ENCODE results near the gene DTHD1.
A peak's percentile ranks its signal among the peaks of the same experiment; 100 is the strongest.

DTHD1 gene

DNA sequence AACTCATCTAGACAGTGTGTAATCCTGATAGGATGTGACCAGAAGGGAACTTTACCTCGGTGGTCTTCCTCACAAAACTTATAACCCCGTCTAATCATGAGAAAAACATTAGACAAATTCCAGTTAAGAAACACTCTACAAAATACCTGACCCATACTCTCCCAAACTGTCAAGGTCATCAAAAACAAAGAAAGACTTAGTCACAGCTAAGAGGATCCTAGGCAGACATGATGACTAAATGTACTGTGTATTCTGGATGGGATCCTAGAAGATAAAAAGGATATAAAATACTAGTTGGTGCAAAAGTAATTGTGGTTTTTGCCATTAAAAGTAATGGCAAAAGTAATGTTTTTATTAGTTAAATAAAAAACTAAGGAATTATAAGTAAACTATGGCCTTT, 81.6 kb downstream of the DTHD1 start:
- H4K20me1 ChIP-seq, result no peaks in the 10 kb centered on the region
- no peaks in the 10 kb centered on the region; the same call in 1 of the 2 replicates for H3K9me3 ChIP-seq
- TF ChIP-seq Cebpa-rat (IDR thresholded peaks at IDR 0.05), result no peak
- H3K4me2 ChIP-seq, result no peak overlapping the region
- no peak overlapping the region for H3K27ac ChIP-seq
- no peaks in the 10 kb centered on the region for H3K36me3 ChIP-seq
- no peaks in the 10 kb centered on the region for H3K4me1 ChIP-seq
- no peak overlapping the region for H3K9ac ChIP-seq
- H3K27me3 ChIP-seq, result no peaks in the 10 kb centered on the region
- H3K4me3 ChIP-seq, result no peak overlapping the region

GRCh38 chr4:36374836-36375511, 93.6 kb downstream of the DTHD1 start:
- no peak overlapping the region for H3K27ac ChIP-seq
- H3K4me3 ChIP-seq, result no peak overlapping the region
- H4K20me1 ChIP-seq, result no peaks in the 10 kb centered on the region
- TF ChIP-seq Cebpa-rat (IDR thresholded peaks at IDR 0.05), result no peak
- H3K27me3 ChIP-seq, result no peaks in the 10 kb centered on the region
- H3K36me3 ChIP-seq, result no peaks in the 10 kb centered on the region
- H3K9ac ChIP-seq, result no peak overlapping the region
- peaks cover 31% of the 10 kb centered on the region for H3K9me3 ChIP-seq
- H3K4me2 ChIP-seq, result no peak overlapping the region
- H3K4me1 ChIP-seq, result no peaks in the 10 kb centered on the region

DNA sequence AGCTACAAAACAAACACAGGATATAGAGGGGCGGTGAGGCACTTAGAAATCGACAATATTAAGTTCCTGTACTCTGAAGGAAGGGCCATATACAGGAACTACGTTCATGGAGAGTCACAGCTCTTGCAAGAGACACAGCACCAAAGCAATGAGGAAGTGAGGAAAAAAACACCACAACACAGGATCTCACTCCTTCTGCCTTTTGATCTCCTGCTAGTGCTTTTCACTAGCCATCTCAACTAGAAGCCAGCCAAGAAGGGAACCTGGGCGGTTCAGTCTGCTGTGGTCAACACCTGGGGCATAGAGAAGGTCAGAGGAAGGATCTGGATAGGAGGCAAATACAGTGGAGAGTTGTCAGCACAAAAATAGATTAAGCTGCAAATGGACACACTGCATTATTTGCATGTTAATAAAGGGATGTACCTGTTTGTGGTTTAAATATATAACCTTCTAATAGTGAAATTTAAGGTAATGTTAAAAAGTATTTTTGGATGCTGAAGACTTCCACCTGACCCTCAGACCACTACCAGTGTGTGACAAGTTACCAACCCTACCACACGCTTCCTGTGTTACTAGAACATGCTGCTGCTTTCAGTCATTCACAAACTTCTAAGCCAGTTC, 104.6 kb downstream of the DTHD1 start:
- TF ChIP-seq Cebpa-rat (IDR thresholded peaks at IDR 0.05), result no peak
- H3K9ac ChIP-seq, result no peak overlapping the region
- no peaks in the 10 kb centered on the region for H3K9me3 ChIP-seq
- H3K4me3 ChIP-seq, result no peak overlapping the region
- no peaks in the 10 kb centered on the region for H4K20me1 ChIP-seq
- no peaks in the 10 kb centered on the region for H3K36me3 ChIP-seq
- peaks cover 13% of the 10 kb centered on the region for H3K4me1 ChIP-seq
- no peaks in the 10 kb centered on the region for H3K27me3 ChIP-seq
- peak overlapping the region; percentile 51 for H3K4me2 ChIP-seq
- peak overlapping the region; percentile 14; the same call in 1 of the 2 replicates for H3K27ac ChIP-seq

- Histone ChIP-seq H3K4me2 (peak overlapping the region; percentile 51), H3K36me3 (no peaks in the 10 kb centered on the region), H3K9me3 (no peaks in the 10 kb centered on the region), H3K9ac (no peak overlapping the region), H3K4me1 (peaks cover 13% of the 10 kb centered on the region), H3K27ac (no peak overlapping the region), H3K27me3 (no peaks in the 10 kb centered on the region), H4K20me1 (no peaks in the 10 kb centered on the region), H3K4me3 (no peak overlapping the region)
- TF ChIP-seq Cebpa-rat (IDR thresholded peaks at IDR 0.05), result no peak
These were observed 105.3 kb downstream of the DTHD1 start for GRCh38 chr4:36386691-36387090.

DNA sequence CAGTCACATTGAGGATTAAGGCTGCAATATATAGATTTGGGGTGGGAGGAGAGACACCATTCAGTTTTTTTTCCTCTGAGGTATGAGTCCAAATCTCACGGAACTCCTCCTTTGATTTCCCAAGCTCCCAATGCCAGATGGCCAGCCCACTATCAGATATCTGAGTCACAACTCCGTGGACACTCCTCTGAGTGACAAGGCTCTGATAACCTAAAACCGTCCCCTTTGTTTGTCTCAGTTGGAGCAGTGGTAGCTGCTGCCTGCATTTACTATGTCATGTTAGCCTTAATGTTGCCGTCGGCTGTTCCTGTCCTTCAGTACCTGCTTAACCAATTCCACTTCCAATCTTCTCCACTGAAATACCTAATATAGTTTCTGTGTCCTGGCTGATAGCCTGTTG, 107.3 kb downstream of the DTHD1 start:
- no peak overlapping the region for H3K4me2 ChIP-seq
- no peak overlapping the region for H3K9ac ChIP-seq
- no peaks in the 10 kb centered on the region for H3K9me3 ChIP-seq
- peaks cover 13% of the 10 kb centered on the region for H3K4me1 ChIP-seq
- H3K27ac ChIP-seq, result no peak overlapping the region
- H4K20me1 ChIP-seq, result no peaks in the 10 kb centered on the region
- no peaks in the 10 kb centered on the region for H3K27me3 ChIP-seq
- no peak for TF ChIP-seq Cebpa-rat (IDR thresholded peaks at IDR 0.05)
- H3K4me3 ChIP-seq, result no peak overlapping the region
- H3K36me3 ChIP-seq, result no peaks in the 10 kb centered on the region

DNA sequence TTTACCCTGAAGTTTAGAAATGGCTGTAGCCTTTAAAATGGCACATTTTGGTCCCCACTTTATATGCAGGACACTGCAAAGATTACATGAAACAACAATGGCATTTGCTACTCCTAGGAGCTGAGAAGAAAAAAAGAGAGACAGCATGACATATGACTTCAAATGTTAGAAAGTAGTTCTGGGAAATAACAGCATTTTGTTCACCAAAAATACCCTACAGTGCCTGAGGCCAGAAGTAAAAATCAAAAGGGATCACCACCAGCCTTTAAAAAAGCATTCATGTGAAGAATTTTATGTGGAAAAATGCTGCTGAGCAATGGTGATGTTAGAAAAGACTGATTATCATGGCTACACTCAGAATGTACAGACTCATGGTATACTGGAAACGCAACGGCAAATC, 110.0 kb downstream of the DTHD1 start:
- Histone ChIP-seq H3K9me3 (no peaks in the 10 kb centered on the region), H3K27ac (no peak overlapping the region), H3K36me3 (no peaks in the 10 kb centered on the region), H3K27me3 (no peaks in the 10 kb centered on the region), H3K4me1 (peaks cover 4% of the 10 kb centered on the region), H4K20me1 (no peaks in the 10 kb centered on the region), H3K4me3 (no peak overlapping the region), H3K9ac (no peak overlapping the region), H3K4me2 (no peak overlapping the region)
- TF ChIP-seq Cebpa-rat (IDR thresholded peaks at IDR 0.05), result no peak

GRCh38 chr4:36392024-36392423, 110.6 kb downstream of the DTHD1 start:
- no peak for TF ChIP-seq Cebpa-rat (IDR thresholded peaks at IDR 0.05)
- no peaks in the 10 kb centered on the region for H3K36me3 ChIP-seq
- H3K4me3 ChIP-seq, result no peak overlapping the region
- H3K4me1 ChIP-seq, result no peaks in the 10 kb centered on the region
- H3K9ac ChIP-seq, result no peak overlapping the region
- no peak overlapping the region for H3K4me2 ChIP-seq
- no peak overlapping the region for H3K27ac ChIP-seq
- H3K9me3 ChIP-seq, result no peaks in the 10 kb centered on the region
- H4K20me1 ChIP-seq, result no peaks in the 10 kb centered on the region
- no peaks in the 10 kb centered on the region for H3K27me3 ChIP-seq

GRCh38 chr4:36392916-36393315, 111.5 kb downstream of the DTHD1 start:
- Histone ChIP-seq H3K4me1 (no peaks in the 10 kb centered on the region), H3K9ac (no peak overlapping the region), H3K27ac (no peak overlapping the region), H3K4me2 (no peak overlapping the region), H3K9me3 (no peaks in the 10 kb centered on the region), H3K27me3 (no peaks in the 10 kb centered on the region), H4K20me1 (no peaks in the 10 kb centered on the region), H3K36me3 (no peaks in the 10 kb centered on the region), H3K4me3 (no peak overlapping the region)
- TF ChIP-seq Cebpa-rat (IDR thresholded peaks at IDR 0.05), result no peak

Data from BLaER1 (cell line).